Panc1 (cell line): ENCODE measurements around the gene AARS2. TPM values are rescaled to one million over a fixed set of nuclear protein-coding genes. Genes with fewer than 3 reads are reported as not detected.

Source experiments
- ATAC-seq: fragments of 200-7000 bp; cut with Tn5 transposase; 2 replicates; pipeline ENCODE4 v1.9.1; 2020; ENCODE audit warnings: mild to moderate bottlenecking, moderate library complexity
- BruUV-seq: library from RNA; stranded (reverse); fragments of 400-500 nt; replicated peaks from 2 replicates; lab custom pipeline; 2021; lab: Mats Ljungman, UMichigan
- CTCF ChIA-PET: fragments of 300-600 bp; sonication (Branson Sonifier 250); formaldehyde crosslinking; loops from one replicate; lab custom pipeline; 2022; ENCODE audit warnings: antibody characterized with exemption; lab: Charles Lee
- POLR2A ChIA-PET: fragments of 300-600 bp; sonication (Branson Sonifier 250); formaldehyde crosslinking; loops from one replicate; lab custom pipeline; 2022; ENCODE audit warnings: antibody characterized with exemption; lab: Charles Lee
- DNase-seq: peaks from one replicate; pipeline ENCODE4 v3.0.0-alpha.2; 2010; ENCODE audit warnings: low read depth, low spot score
- H3K27ac ChIP-seq: 2 replicates; pipeline ENCODE4 v1.5.1; 2011; ENCODE audit warnings: mild to moderate bottlenecking, low read length, inconsistent platforms
- H3K27me3 ChIP-seq: fragments of 200-500 bp; sonication (Bioruptor generic); 2 replicates; pipeline ENCODE4 v1.6.0; 2014; ENCODE audit warnings: low read length, inconsistent platforms; ENCODE audit not compliant: control insufficient read depth, insufficient read depth
- H3K36me3 ChIP-seq: fragments of 200-500 bp; sonication (Bioruptor generic); 2 replicates; pipeline ENCODE4 v1.5.1; 2014; ENCODE audit warnings: inconsistent platforms, mild to moderate bottlenecking, low read length, moderate library complexity; ENCODE audit not compliant: control insufficient read depth, insufficient read depth
- H3K4me1 ChIP-seq: 2 replicates; pipeline ENCODE4 v1.5.1; 2011; ENCODE audit warnings: inconsistent platforms, mild to moderate bottlenecking, low read length, moderate library complexity; ENCODE audit not compliant: control insufficient read depth, insufficient read depth
- H3K4me3 ChIP-seq, 2 experiments: 2 replicates each; pipeline ENCODE4 v1.5.1; 2011 to 2012; ENCODE audit warnings: low read depth in 2 of 2, low read length in 2 of 2, mild to moderate bottlenecking in 2 of 2, inconsistent platforms in 1 of 2, moderate library complexity in 1 of 2
- H3K9me3 ChIP-seq: fragments of 200-500 bp; sonication (Bioruptor generic); 2 replicates; pipeline ENCODE4 v1.5.1; 2014; ENCODE audit warnings: low read depth, mild to moderate bottlenecking, inconsistent platforms, low read length, moderate library complexity; ENCODE audit not compliant: control insufficient read depth, insufficient read depth
- POLR2AphosphoS5 ChIP-seq: IDR thresholded peaks from 2 replicates; pipeline ENCODE4 v1.6.1; 2012; ENCODE audit warnings: mild to moderate bottlenecking, low read depth, low read length, moderate library complexity
- SIN3A ChIP-seq: IDR thresholded peaks from 2 replicates; pipeline ENCODE4 v1.6.1; 2012; ENCODE audit warnings: low read depth, mild to moderate bottlenecking, low read length, moderate library complexity, borderline replicate concordance; ENCODE audit not compliant: insufficient read depth
- TCF7L2 ChIP-seq: IDR thresholded peaks from 2 replicates; pipeline ENCODE4 v1.6.1; 2011; ENCODE audit warnings: mild to moderate bottlenecking, low read depth, low read length, inconsistent platforms
- in situ Hi-C: cut with HindIII; loops from 2 replicates; pipeline ENCODE4 v1.10.0; 2016; ENCODE audit warnings: low sequenced_read_pairs, low pct_unique_long_range_greater_than_20kb
- intact Hi-C: fragments of 100-400 bp; cut with micrococcal nuclease; formaldehyde crosslinking; loops from one replicate; pipeline ENCODE4 v1.10.0; 2022; ENCODE audit not compliant: unreplicated experiment
- total RNA-seq: library from RNA; stranded (reverse); gene quantifications from one replicate; pipeline ENCODE4 v1.2.1, GENCODE V29; 2021; ENCODE audit not compliant: unreplicated experiment
- TF ChIP-seq, protein P1 (sequence below): fragments of 450-650 bp; IDR thresholded peaks from 2 replicates; pipeline ENCODE4 v1.5.1; 2017; ENCODE audit warnings: mild to moderate bottlenecking
- TF ChIP-seq, protein P2 (sequence below), 2 experiments: IDR thresholded peaks; 2 replicates each; pipeline ENCODE4 v1.6.1; 2011 to 2012; ENCODE audit warnings: low read depth in 2 of 2, control low read depth in 1 of 2, low read length in 1 of 2, mild to moderate bottlenecking in 1 of 2, moderate library complexity in 1 of 2; ENCODE audit not compliant: insufficient read depth in 1 of 2

Gene AARS2
- total RNA-seq, 1 experiment from 2014 or later = 13.1 TPM

DNA sequence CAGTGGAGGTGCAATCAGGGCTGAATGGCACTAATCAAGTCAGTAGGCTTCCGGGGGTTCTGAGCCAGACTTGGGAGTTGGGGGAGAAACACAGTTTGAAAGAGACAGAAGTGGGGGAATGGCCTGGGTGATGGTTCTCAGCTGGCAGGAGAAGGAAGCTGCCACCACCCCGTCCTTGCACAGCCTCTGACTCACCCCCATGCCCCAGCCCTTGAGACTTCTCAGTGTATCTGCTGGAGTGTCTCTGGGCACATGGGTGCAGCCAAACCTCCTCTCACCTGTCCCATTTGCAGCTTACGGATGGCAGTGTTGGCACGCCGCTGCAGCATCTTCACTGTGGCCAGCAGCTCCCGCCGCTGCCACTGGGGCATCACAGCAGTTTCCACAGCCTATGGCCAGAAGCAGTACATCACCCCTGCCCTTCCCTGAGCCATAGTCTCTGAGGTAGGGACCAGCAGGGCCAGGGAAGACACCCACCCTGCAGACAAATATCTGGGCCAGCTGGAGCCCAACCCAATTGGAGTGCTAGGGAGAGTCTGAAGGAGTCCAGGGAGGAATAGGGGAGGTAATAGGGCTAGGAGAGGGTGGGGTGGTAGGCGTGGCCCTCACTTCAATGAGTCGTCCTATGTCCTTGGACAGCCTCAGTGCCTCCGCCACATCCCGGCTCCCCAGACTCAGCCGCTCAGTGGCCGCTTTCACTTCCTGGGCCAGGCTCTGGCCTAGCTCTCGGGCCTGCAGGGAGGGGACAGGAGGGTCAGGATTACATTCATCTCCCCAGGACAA lies 11.2 kb downstream of the AARS2 start:
- no peak for DNase-seq
- Histone ChIP-seq H3K4me3 (no peak overlapping the region), H3K27me3 (peaks cover 3% of the 10 kb centered on the region; the same call in 1 of the 2 replicates), H3K4me1 (peaks cover 7% of the 10 kb centered on the region; the same call in 1 of the 2 replicates), H3K36me3 (no peaks in the 10 kb centered on the region), H3K27ac (no peak overlapping the region), H3K9me3 (no peaks in the 10 kb centered on the region)
- CTCF ChIA-PET = interaction anchor here (0.6 kb wide), 1 partner anchor 33 kb away, joined by 4 read pairs; no protein-coding TSS in a partner anchor
- in situ Hi-C loops (no loop called here), intact Hi-C loops (no loop called here)
- TF ChIP-seq, protein P1, sequence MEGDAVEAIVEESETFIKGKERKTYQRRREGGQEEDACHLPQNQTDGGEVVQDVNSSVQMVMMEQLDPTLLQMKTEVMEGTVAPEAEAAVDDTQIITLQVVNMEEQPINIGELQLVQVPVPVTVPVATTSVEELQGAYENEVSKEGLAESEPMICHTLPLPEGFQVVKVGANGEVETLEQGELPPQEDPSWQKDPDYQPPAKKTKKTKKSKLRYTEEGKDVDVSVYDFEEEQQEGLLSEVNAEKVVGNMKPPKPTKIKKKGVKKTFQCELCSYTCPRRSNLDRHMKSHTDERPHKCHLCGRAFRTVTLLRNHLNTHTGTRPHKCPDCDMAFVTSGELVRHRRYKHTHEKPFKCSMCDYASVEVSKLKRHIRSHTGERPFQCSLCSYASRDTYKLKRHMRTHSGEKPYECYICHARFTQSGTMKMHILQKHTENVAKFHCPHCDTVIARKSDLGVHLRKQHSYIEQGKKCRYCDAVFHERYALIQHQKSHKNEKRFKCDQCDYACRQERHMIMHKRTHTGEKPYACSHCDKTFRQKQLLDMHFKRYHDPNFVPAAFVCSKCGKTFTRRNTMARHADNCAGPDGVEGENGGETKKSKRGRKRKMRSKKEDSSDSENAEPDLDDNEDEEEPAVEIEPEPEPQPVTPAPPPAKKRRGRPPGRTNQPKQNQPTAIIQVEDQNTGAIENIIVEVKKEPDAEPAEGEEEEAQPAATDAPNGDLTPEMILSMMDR = no peak
- TF ChIP-seq, protein P2, sequence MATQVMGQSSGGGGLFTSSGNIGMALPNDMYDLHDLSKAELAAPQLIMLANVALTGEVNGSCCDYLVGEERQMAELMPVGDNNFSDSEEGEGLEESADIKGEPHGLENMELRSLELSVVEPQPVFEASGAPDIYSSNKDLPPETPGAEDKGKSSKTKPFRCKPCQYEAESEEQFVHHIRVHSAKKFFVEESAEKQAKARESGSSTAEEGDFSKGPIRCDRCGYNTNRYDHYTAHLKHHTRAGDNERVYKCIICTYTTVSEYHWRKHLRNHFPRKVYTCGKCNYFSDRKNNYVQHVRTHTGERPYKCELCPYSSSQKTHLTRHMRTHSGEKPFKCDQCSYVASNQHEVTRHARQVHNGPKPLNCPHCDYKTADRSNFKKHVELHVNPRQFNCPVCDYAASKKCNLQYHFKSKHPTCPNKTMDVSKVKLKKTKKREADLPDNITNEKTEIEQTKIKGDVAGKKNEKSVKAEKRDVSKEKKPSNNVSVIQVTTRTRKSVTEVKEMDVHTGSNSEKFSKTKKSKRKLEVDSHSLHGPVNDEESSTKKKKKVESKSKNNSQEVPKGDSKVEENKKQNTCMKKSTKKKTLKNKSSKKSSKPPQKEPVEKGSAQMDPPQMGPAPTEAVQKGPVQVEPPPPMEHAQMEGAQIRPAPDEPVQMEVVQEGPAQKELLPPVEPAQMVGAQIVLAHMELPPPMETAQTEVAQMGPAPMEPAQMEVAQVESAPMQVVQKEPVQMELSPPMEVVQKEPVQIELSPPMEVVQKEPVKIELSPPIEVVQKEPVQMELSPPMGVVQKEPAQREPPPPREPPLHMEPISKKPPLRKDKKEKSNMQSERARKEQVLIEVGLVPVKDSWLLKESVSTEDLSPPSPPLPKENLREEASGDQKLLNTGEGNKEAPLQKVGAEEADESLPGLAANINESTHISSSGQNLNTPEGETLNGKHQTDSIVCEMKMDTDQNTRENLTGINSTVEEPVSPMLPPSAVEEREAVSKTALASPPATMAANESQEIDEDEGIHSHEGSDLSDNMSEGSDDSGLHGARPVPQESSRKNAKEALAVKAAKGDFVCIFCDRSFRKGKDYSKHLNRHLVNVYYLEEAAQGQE (IDR thresholded peaks at IDR 0.05; ENCODE audit: insufficient read depth in 1 of 2, low read depth in 2 of 2, low read length in 1 of 2) = no peak
- TF ChIP-seq SIN3A (no peak), POLR2AphosphoS5 (no peak), TCF7L2 (no peak)
- BruUV-seq = no TSS peak
- POLR2A ChIA-PET = no interaction called here
- no peak for ATAC-seq

GRCh38 chr6:44301106-44301505 lies 12.0 kb downstream of the AARS2 start:
- no peak overlapping the region for H3K4me3 ChIP-seq
- CTCF ChIA-PET = no interaction called here
- POLR2A ChIA-PET = no interaction called here
- ATAC-seq (no peak), DNase-seq (no peak)
- in situ Hi-C loops (no loop called here), intact Hi-C loops (no loop called here)
- TF ChIP-seq, protein P2 (IDR thresholded peaks at IDR 0.05; ENCODE audit: insufficient read depth in 1 of 2, low read depth in 2 of 2, low read length in 1 of 2) = no peak
- TF ChIP-seq POLR2AphosphoS5 = no peak
- TF ChIP-seq, protein P1 = no peak
- TF ChIP-seq SIN3A = no peak
- TF ChIP-seq TCF7L2 = no peak
- no peaks in the 10 kb centered on the region for H3K36me3 ChIP-seq
- no TSS peak for BruUV-seq
- no peak overlapping the region for H3K27ac ChIP-seq
- peaks cover 10% of the 10 kb centered on the region for H3K27me3 ChIP-seq
- peaks cover 8% of the 10 kb centered on the region; the same call in 1 of the 2 replicates for H3K4me1 ChIP-seq
- H3K9me3 ChIP-seq = no peaks in the 10 kb centered on the region
